Caco-2 (cell line): ENCODE measurements around the gene PRDM15. TPM values are rescaled to one million over a fixed set of nuclear protein-coding genes. Genes with fewer than 3 reads are reported as not detected.

Experiments
- BruUV-seq: library from RNA; stranded (reverse); fragments of 400-500 nt; replicated peaks from 2 replicates; lab custom pipeline; 2021; lab: Mats Ljungman, UMichigan
- CTCF ChIA-PET: fragments of 300-600 bp; sonication (Branson Sonifier 250); formaldehyde crosslinking; loops from one replicate; lab custom pipeline; 2022; ENCODE audit warnings: antibody characterized with exemption; lab: Charles Lee
- POLR2A ChIA-PET: fragments of 300-600 bp; sonication (Branson Sonifier 250); formaldehyde crosslinking; loops from one replicate; lab custom pipeline; 2022; ENCODE audit warnings: antibody characterized with exemption; lab: Charles Lee
- DNase-seq, 2 experiments: peaks; one replicate each; pipeline versions ENCODE4 v3.0.0 to v3.0.0-alpha.2; 2020 to 2022
- H3K27me3 ChIP-seq: replicated peaks from 2 replicates; pipeline ENCODE4 v1.6.0; 2011; ENCODE audit warnings: low read length; ENCODE audit not compliant: control insufficient read depth, insufficient read depth
- H3K36me3 ChIP-seq: 2 replicates; pipeline ENCODE4 v1.5.1; 2011; ENCODE audit warnings: low read length; ENCODE audit not compliant: control insufficient read depth, insufficient read depth
- H3K4me1 ChIP-seq: fragments of 250-450 bp; sonication (Bioruptor Pico); 2 replicates; pipeline ENCODE4 v1.5.1; 2020; ENCODE audit warnings: mild to moderate bottlenecking
- H3K4me3 ChIP-seq: 2 replicates; pipeline ENCODE4 v1.5.1; 2011; ENCODE audit warnings: low read depth, mild to moderate bottlenecking, control low read depth, low read length
- H3K9me3 ChIP-seq: fragments of 250-450 bp; sonication (Bioruptor Pico); 2 replicates; pipeline ENCODE4 v1.5.1; 2020; ENCODE audit warnings: mild to moderate bottlenecking, moderate library complexity
- H3K27ac Mint-ChIP-seq: one replicate; pipeline ENCODE4 v1.8.0; 2022; ENCODE audit warnings: mixed read lengths; ENCODE audit not compliant: unreplicated experiment
- H3K27me3 Mint-ChIP-seq: one replicate; pipeline ENCODE4 v1.8.0; 2022; ENCODE audit warnings: mixed read lengths; ENCODE audit not compliant: insufficient read depth, unreplicated experiment
- H3K36me3 Mint-ChIP-seq: one replicate; pipeline ENCODE4 v1.8.0; 2022; ENCODE audit warnings: mild to moderate bottlenecking, mixed read lengths; ENCODE audit not compliant: insufficient read depth, unreplicated experiment
- H3K4me1 Mint-ChIP-seq: one replicate; pipeline ENCODE4 v1.8.0; 2022; ENCODE audit warnings: low read depth, mixed read lengths; ENCODE audit not compliant: unreplicated experiment
- H3K4me3 Mint-ChIP-seq: one replicate; pipeline ENCODE4 v1.8.0; 2022; ENCODE audit warnings: mild to moderate bottlenecking, moderate library complexity, mixed read lengths; ENCODE audit not compliant: unreplicated experiment
- H3K9me3 Mint-ChIP-seq: one replicate; pipeline ENCODE4 v1.8.0; 2022; ENCODE audit warnings: mixed read lengths; ENCODE audit not compliant: unreplicated experiment
- CTCF ChIP-seq, 2 experiments: fragments of 200-600 bp in 1 of 2; IDR thresholded peaks; 1 replicate in 1 of 2; 2 replicates in 1 of 2; pipeline versions ENCODE4 v1.5.1 to v1.8.0; 2011 to 2022; ENCODE audit warnings: antibody characterized with exemption in 1 of 2, control low read depth in 1 of 2, inconsistent platforms in 1 of 2, low read depth in 1 of 2, low read length in 1 of 2, mild to moderate bottlenecking in 1 of 2, moderate library complexity in 1 of 2; ENCODE audit not compliant: insufficient read depth in 1 of 2, severe bottlenecking in 1 of 2, unreplicated experiment in 1 of 2
- intact Hi-C: fragments of 100-400 bp; cut with micrococcal nuclease; formaldehyde crosslinking; loops from one replicate; pipeline ENCODE4 v1.10.0; 2022; ENCODE audit not compliant: unreplicated experiment
- total RNA-seq: library from RNA; stranded (reverse); gene quantifications from 2 replicates; pipeline ENCODE4 v1.2.3, GENCODE V29; 2022

Gene PRDM15
- total RNA-seq, 1 experiment from 2014 or later: 5.6 TPM

GRCh38 chr21:41890355-41890754, 11.2 kb upstream of the PRDM15 start:
- Histone ChIP-seq H3K4me1 (peaks cover 11% of the 10 kb centered on the region), H3K9me3 (no peaks in the 10 kb centered on the region), H3K4me3 (no peak overlapping the region), H3K36me3 (no peaks in the 10 kb centered on the region), H3K27me3 (no peaks in the 10 kb centered on the region)
- intact Hi-C loops: no loop called here
- POLR2A ChIA-PET: no interaction called here
- no peak for TF ChIP-seq CTCF (IDR thresholded peaks at IDR 0.05; ENCODE audit: insufficient read depth in 1 of 2, low read depth in 1 of 2, low read length in 1 of 2, severe bottlenecking in 1 of 2, unreplicated experiment in 1 of 2)
- Mint-ChIP-seq H3K9me3 (no peaks in the 10 kb centered on the region), H3K36me3 (peaks cover 4% of the 10 kb centered on the region), H3K4me3 (no peak overlapping the region), H3K27ac (no peak overlapping the region), H3K4me1 (peaks cover 9% of the 10 kb centered on the region), H3K27me3 (no peaks in the 10 kb centered on the region)
- BruUV-seq: no TSS peak
- CTCF ChIA-PET: interaction anchor here (0.6 kb wide), 1 partner anchor 35 kb away, joined by 3 read pairs; no protein-coding TSS in a partner anchor
- no peak for DNase-seq

GRCh38 chr21:41888749-41889376, 9.7 kb upstream of the PRDM15 start:
- Mint-ChIP-seq H3K4me3 (no peak overlapping the region), H3K27ac (no peak overlapping the region), H3K9me3 (no peaks in the 10 kb centered on the region), H3K4me1 (no peaks in the 10 kb centered on the region), H3K36me3 (no peaks in the 10 kb centered on the region), H3K27me3 (no peaks in the 10 kb centered on the region)
- H3K4me3 ChIP-seq: no peak overlapping the region
- ChIA-PET CTCF (no interaction called here), POLR2A (no interaction called here)
- BruUV-seq: no TSS peak
- no peaks in the 10 kb centered on the region for H3K9me3 ChIP-seq
- H3K36me3 ChIP-seq: no peaks in the 10 kb centered on the region
- no peaks in the 10 kb centered on the region for H3K4me1 ChIP-seq
- intact Hi-C loops: no loop called here
- TF ChIP-seq CTCF (IDR thresholded peaks at IDR 0.05; ENCODE audit: insufficient read depth in 1 of 2, low read depth in 1 of 2, low read length in 1 of 2, severe bottlenecking in 1 of 2, unreplicated experiment in 1 of 2): no peak
- DNase-seq: no peak
- H3K27me3 ChIP-seq: no peaks in the 10 kb centered on the region

GRCh38 chr21:41887667-41888066, 8.5 kb upstream of the PRDM15 start:
- intact Hi-C loops: no loop called here
- Mint-ChIP-seq H3K27me3 (no peaks in the 10 kb centered on the region), H3K27ac (no peak overlapping the region), H3K9me3 (no peaks in the 10 kb centered on the region), H3K36me3 (no peaks in the 10 kb centered on the region), H3K4me1 (no peaks in the 10 kb centered on the region), H3K4me3 (no peak overlapping the region)
- no peak for DNase-seq
- TF ChIP-seq CTCF (IDR thresholded peaks at IDR 0.05; ENCODE audit: insufficient read depth in 1 of 2, low read depth in 1 of 2, low read length in 1 of 2, severe bottlenecking in 1 of 2, unreplicated experiment in 1 of 2): no peak
- H3K36me3 ChIP-seq: no peaks in the 10 kb centered on the region
- no TSS peak for BruUV-seq
- H3K4me3 ChIP-seq: no peak overlapping the region
- H3K9me3 ChIP-seq: no peaks in the 10 kb centered on the region
- no peaks in the 10 kb centered on the region for H3K27me3 ChIP-seq
- POLR2A ChIA-PET: no interaction called here
- CTCF ChIA-PET: no interaction called here
- no peaks in the 10 kb centered on the region for H3K4me1 ChIP-seq
